ENCODE results near the gene CASTOR1.
"Not testable (repeated sequence)": the region's sequence is repeated elsewhere in the genome, so short reads cannot be mapped to it uniquely, and the experiment has no call there.

Gene CASTOR1

DNA sequence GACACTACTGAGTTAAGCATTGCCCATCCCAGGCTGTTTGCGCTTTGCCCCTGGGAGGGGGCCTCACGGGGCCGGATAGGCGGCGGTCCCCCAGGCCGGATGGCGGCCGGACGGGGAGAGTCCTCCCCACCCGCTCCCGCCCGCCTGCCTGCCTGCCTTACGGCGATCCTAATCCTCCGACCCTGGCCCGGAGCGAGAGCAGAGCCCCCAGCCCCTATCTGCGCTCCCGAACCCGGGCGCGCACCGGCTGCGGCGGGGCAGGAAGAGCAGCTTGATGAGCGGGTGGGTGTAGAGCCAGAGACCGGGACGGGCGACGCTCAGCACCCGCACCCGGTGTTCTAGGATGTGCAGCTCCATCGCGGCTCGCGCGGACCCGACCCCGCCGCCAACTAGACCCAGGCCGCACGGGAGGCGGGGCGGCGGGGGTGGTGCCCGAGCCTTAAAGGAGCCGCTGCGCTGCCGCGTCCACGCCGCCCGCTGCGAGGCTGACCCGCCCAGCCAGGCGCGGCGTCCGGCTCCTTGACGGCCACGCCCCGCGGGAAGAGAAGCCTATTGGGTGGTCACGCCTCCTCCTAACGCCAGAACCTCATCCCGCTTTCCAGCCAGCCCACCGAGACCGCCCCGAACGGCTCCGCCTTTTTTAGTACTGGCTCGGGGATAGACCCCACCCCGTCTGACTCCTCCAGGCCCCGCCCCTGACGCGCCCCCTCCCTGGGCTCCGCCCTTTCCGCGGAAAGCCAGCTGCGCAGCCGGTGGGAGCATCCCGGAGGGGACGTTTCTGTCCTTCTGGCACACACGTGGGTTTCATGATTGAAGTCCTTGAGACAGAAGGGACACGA, at the start of gene CASTOR1:
TSS of gene CASTOR1 (minus strand) at position 365 of the 839 bp plus-strand sequence. CDS start at position 357, 8 bp downstream.
- DNase-seq: peak; percentile 94

- DNase-seq: no peak
These were observed 49.5 kb upstream of the CASTOR1 start for GRCh38 chr22:30338802-30339201.

GRCh38 chr22:30338341-30338740, 49.0 kb upstream of the CASTOR1 start:
- not testable (repeated sequence) for DNase-seq

- no peak for DNase-seq
These were observed 48.1 kb upstream of the CASTOR1 start for GRCh38 chr22:30337461-30337778.

DNA sequence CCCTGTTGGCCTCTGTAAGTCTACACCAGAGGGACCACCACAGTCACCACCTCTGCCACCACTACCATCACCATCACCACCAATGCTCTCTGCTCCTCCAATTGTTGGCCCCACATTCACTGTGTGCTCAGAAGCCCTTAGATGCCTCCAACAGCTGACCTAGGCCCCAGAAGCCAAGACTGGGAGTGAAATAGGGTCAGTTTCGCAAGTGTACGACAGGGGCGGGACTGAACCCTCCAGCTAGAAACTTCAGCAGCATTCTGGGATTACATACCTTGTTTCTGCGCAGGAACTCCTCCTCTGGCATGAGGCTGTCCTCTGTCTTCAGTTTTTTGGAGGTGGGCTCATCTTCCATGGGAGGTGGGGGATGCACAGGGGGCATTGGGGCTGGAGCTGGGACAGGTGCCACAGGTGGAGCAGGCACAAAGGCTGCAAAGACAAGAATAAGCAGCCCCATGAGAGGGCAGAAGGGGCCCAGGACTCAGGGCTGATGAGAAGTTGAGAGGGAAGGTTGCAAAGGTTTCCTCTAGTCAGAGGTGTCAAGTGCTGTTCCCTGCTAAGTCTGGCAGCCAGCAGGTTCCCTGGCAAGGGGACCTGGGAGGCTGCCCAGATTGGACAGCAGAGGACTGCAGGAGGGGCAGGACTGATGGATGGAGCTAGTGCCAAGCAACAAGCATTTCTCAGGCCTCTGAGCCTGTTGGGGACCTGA, 47.6 kb upstream of the CASTOR1 start:
- DNase-seq: no peak

DNA sequence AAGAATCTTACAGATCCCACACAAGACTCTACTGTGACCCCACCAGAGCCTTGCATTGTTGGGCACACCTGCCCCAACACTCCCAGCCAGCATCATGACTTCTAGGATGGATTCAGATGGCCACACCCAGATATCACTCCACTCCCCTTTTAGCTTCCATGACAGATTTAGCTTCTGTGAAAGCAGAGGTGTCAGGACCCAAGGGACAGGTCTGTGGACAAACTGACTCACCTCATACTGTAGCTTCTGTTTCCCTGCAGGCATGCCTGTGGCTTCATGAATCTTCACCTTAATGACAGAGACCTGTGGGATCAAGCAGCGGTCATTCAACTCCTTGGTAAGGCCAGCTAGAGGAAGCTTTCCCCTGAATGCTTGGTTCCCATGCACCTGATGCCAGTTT, 45.9 kb upstream of the CASTOR1 start:
- no peak for DNase-seq

GRCh38 chr22:30334646-30335045, 45.3 kb upstream of the CASTOR1 start:
- no peak for DNase-seq

GRCh38 chr22:30333707-30334087, 44.4 kb upstream of the CASTOR1 start:
- no peak for DNase-seq

GRCh38 chr22:30332994-30333706, 43.8 kb upstream of the CASTOR1 start:
- no peak for DNase-seq

GRCh38 chr22:30332551-30332950, 43.2 kb upstream of the CASTOR1 start:
- no peak for DNase-seq

DNA sequence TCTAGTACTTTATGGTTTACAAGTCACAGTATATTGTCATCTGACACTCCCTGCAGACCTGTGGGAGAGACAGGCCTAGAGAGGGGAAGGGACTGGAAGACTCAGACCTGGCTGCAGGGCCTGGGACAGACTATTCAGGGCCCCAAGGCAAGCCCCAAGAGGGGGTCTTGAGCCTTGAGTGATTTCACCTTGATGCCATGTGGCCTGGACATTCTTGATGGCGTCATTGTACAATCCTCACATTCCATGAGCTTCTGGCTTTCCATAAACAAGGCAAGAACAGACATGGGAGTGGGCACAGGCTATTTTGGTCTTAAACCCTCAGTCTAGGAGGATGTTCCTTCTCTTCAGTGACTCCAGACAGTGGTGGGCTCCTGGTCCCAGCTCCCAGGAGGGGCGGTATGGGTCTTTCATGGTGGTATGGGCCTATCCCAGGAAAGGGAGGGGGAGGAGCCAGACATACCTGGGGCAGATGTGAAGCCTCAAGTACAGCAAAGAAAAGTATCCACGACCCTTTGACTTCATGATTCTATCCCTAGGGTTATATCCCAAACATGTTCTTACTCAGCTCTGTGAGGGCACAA, 39.3 kb upstream of the CASTOR1 start:
- DNase-seq: no peak

DNA sequence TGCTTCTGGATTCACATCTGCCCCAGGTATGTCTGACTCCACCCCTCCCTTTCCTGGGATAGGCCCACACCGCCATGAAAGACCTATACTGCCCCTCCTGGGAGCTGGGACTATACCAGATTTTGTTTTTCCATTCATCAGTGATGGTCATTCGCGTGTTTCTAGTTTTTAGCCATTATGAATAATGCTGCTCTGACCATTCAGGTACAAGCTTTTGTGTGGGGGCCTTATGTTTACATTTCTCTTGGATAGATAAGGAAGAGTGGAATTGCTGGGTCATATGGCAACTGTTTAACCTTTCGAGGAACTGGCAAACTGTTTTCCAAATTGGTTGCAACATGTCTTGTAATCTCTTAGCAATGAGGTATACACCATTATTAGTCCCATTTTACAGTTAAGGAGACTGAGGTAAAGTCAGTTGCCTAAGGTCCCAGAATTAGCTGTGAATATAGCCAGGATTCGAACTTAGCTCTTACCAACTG, 38.6 kb upstream of the CASTOR1 start:
- DNase-seq: no peak

DNA sequence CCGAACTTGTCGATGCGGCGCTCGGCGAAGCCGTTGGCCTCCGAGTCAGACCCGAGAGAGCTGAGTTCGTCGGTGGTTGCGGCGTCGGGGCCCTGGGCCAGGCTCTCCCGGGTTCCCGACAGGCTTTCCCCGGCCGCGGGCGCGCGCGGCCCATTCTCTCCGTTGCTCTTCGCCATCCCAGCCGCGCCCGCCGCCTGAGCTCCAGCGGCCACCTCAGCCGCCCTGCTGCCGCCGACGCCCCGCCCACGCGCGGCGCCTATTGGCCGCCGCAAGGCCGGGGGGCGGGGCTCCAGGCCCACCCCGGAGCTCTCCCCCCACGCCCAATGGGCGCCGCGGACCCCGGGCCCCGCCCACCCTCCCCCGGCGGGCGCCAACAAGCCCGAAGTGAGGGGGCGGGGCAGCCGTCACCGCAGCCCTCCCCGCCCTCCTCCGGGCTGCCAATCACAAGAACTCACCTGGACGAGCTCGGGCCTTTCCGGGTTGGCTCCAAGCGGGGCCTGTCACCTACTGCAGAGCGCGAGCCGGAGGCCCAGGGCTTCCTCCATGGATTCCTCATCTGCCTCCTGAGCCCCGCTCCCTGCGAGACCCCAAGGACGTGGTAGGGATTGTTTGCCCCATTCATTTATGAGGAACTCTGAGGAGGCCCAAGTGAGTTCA, 37.5 kb upstream of the CASTOR1 start, which contains the start of gene TBC1D10A:
TSS of gene TBC1D10A (minus strand) at position 236 of the 657 bp plus-strand sequence. CDS start at position 176, 60 bp downstream.
- DNase-seq: peak; percentile 70

DNA sequence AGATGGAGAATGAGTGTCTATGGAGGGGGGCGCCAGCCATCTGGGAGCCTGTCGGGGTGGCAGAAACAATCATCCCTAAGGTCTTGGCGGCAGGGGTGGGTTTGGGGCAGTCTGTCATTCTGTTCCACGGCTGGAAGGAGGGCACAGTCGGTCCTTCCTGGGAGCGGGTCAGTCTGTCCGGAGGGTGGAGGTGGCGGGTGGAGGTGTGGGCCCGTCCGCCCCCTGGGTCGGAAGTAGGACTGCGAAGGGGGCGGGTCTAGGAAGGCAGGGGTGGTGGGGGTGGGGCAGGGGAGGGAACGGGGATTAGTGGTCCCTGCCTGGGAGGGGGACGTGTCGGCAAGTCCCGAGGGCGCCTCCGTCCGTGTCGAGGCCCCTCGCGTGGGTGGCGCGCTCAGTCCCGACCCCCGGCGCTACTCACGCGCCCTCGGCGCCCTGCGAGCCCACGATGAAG, 37.0 kb upstream of the CASTOR1 start:
- no peak for DNase-seq

GRCh38 chr22:30325724-30326254, 36.5 kb upstream of the CASTOR1 start:
- DNase-seq: no peak

GRCh38 chr22:30325065-30325720, 35.9 kb upstream of the CASTOR1 start:
- DNase-seq: no peak

DNA sequence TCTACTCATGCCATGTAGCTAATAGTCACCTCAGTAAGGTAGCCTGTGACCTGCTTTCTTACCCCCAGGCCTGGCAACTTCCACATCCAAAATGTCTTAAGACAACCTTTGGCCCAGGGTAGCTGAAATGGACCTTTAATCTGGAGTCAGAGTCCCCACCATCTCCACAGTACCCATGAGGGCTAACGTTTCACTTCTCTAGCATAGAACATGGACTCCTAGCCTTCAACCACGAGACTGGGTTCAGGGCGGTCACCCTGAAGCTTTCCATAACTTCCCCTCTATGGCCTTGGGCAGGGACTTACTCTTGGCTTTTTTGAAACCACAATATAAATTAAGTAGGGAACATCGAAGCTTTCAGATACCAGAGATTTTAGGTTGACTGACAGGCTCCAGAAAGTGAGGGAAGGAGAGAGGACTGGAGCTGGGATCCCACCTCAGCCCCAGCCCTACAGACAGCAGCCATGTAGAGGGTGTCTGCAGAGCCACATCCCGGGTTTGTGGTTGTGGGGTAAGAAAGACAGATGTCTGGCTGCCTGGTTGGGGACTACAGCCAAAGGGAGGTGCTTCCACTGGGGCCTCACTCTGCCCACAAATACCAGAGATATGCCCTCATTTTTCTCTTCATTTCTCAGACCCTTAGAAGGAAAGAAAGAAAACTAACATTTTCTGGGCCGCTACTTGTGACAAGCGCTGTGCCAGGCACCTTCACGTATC, 34.9 kb upstream of the CASTOR1 start:
- DNase-seq: no peak

DNA sequence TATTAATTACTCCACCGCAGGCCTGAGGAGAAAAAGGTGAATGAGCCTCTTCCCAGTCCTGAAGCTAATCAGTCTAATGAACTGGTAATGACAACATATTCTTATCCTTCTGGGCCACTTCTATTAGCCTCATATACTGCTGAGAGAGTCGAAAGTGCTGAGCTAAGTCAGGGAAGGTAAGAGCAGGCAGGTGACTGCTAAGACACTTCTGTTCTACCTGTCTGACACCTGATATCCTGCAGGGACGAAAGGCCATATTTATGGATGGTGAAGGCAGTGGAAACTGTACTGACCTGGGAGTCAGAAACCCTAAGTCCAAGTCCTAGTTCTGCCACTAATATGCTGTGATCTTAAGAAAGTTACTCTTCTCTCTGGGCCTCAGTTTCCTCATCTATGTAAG, 33.9 kb upstream of the CASTOR1 start:
- no peak for DNase-seq

- DNase-seq: no peak
These were observed 32.2 kb upstream of the CASTOR1 start for GRCh38 chr22:30321461-30321860.

- DNase-seq: no peak
These were observed 30.8 kb upstream of the CASTOR1 start for GRCh38 chr22:30320021-30320556.

Data from T1000 (cell line).